Stimulated activated CD4-positive, alpha-beta T cell treated with anti-CD3 and anti-CD28 coated beads, Interleukin-4, amount 100 ng/mL, for 1 hour (primary cell): ENCODE results near the gene SAMD14.
"Not testable (repeated sequence)": the region's sequence is repeated elsewhere in the genome, so short reads cannot be mapped to it uniquely, and the experiment has no call there.

ENCODE experiments used
- DNase-seq: peaks from one replicate; pipeline ENCODE4 v3.0.0-alpha.2; 2020

SAMD14 gene

GRCh38 chr17:50072130-50072529, 57.8 kb downstream of the SAMD14 start:
- no peak for DNase-seq

- no peak for DNase-seq
Observed at GRCh38 chr17:50071692-50072091, 58.3 kb downstream of the SAMD14 start.

GRCh38 chr17:50070908-50071680, 58.9 kb downstream of the SAMD14 start:
- no peak for DNase-seq

GRCh38 chr17:50067996-50068395, 62.0 kb downstream of the SAMD14 start:
- no peak for DNase-seq

- no peak for DNase-seq
Observed at GRCh38 chr17:50066995-50067394, 63.0 kb downstream of the SAMD14 start.

GRCh38 chr17:50065056-50065455, 64.9 kb downstream of the SAMD14 start:
- DNase-seq = no peak

- no peak for DNase-seq
Observed at GRCh38 chr17:50064253-50065001, 65.5 kb downstream of the SAMD14 start.

- no peak for DNase-seq
Observed at GRCh38 chr17:50063561-50064252, 66.3 kb downstream of the SAMD14 start.

- no peak for DNase-seq
Observed at GRCh38 chr17:50062293-50063243, 67.4 kb downstream of the SAMD14 start.

GRCh38 chr17:50061713-50062045, 68.3 kb downstream of the SAMD14 start:
- DNase-seq = not testable (repeated sequence)

GRCh38 chr17:50060951-50061712, 68.8 kb downstream of the SAMD14 start:
- no peak for DNase-seq
